Measurements from ENCODE around the gene LCN10.
"Not testable (repeated sequence)": the region's sequence is repeated elsewhere in the genome, so short reads cannot be mapped to it uniquely, and the experiment has no call there.

Gene LCN10

DNA sequence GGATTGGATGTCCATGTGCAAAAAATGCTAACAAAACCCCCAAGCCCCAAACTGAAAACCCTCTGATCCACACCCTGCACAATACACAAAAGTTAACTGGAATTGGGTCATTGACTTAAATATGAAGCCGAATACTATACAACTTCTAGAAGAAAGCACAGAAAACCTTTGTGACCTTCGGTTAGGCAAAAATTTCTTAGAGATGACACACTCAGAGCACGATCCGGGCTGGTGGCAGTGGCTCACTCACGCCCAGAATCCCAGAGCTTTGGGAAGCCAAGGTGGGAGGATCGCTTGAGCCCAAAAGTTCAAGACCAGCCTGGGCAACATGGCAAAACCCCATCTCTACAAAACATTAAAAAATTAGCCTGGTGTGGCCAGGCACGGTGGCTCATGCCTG is 32.2 kb downstream of the LCN10 start:
- no peaks in the 10 kb centered on the region for H3K27me3 ChIP-seq (ENCODE audit: insufficient read depth, low read depth, severe bottlenecking)
- no peaks in the 10 kb centered on the region for H3K9me3 ChIP-seq (ENCODE audit: severe bottlenecking)
- no peak for DNase-seq
- H3K27ac ChIP-seq = no peak overlapping the region
- TF ChIP-seq, protein P1, sequence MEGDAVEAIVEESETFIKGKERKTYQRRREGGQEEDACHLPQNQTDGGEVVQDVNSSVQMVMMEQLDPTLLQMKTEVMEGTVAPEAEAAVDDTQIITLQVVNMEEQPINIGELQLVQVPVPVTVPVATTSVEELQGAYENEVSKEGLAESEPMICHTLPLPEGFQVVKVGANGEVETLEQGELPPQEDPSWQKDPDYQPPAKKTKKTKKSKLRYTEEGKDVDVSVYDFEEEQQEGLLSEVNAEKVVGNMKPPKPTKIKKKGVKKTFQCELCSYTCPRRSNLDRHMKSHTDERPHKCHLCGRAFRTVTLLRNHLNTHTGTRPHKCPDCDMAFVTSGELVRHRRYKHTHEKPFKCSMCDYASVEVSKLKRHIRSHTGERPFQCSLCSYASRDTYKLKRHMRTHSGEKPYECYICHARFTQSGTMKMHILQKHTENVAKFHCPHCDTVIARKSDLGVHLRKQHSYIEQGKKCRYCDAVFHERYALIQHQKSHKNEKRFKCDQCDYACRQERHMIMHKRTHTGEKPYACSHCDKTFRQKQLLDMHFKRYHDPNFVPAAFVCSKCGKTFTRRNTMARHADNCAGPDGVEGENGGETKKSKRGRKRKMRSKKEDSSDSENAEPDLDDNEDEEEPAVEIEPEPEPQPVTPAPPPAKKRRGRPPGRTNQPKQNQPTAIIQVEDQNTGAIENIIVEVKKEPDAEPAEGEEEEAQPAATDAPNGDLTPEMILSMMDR (IDR thresholded peaks at IDR 0.05; ENCODE audit: low read depth, low read length) = no peak
- H3K36me3 ChIP-seq = peaks cover 14% of the 10 kb centered on the region
- H3K4me3 ChIP-seq (ENCODE audit: low read depth, low read length) = no peak overlapping the region

DNA sequence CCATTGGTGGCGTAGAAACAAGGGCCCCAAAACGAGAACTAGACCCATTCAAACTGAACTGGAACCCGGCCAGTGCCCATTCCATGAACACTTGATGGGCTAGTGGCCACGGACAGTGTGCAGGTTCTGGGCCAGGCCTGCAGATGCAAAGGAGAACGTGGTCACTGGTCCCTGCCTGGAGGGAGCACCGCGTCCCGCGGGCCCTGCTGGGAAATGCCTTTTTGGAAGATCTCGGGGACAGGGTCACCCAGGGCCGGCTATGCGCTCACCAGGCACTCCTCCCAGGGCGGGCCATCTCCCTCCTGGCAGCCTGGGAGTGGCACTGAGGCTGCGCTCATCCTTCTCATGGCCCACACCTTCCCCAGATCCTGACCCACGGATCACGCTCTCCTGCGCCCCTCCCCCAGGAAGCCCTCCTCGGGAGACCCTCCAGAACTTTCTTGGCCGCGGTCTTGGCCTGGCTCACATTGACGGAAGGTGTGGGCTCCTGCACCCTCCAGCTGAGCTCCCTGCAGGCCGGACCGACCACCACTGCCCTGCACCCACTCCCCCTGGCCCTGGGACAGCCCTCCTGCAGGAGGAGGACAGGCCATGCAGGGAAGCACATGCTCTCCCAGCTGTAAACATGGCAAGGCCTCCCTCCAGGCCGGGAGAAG is 33.2 kb downstream of the LCN10 start:
- H3K9me3 ChIP-seq (ENCODE audit: severe bottlenecking) = no peaks in the 10 kb centered on the region
- H3K27ac ChIP-seq = no peak overlapping the region
- H3K4me3 ChIP-seq (ENCODE audit: low read depth, low read length) = no peak overlapping the region
- H3K27me3 ChIP-seq (ENCODE audit: insufficient read depth, low read depth, severe bottlenecking) = no peaks in the 10 kb centered on the region
- no peak for DNase-seq
- TF ChIP-seq, protein P1 (IDR thresholded peaks at IDR 0.05; ENCODE audit: low read depth, low read length) = no peak
- H3K36me3 ChIP-seq = peaks cover 9% of the 10 kb centered on the region

DNA sequence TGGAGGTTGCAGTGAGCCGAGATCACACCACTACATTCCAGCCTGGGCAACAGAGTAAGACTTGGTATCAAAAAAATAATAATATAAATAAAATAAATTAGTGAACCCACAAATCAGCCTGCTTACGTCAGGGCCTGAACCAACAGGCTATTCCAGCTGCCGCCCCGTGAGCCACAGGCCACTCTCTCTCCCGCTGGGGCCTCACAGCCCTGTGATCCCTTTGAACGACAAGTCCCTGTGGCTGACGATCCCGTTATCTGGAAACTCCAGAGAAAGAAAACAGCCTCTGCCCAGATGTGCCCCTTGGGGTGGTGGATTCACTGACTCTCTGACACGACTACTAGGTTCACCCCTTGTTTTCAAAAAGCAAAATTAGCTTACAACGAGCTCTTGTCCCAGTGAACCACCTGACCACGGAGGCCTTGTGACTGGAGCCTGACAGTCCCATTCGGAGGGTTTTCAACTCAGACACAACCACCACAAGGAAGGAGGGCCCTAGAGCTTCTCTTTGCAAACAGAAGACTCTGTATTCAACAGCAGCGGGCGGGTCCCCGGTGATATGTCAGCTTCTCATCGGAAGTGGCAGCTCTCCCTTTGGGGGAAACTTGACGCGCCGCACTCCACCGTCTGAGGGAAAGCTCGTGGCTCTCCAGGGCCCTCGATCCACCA is 34.8 kb downstream of the LCN10 start:
- DNase-seq = no peak
- TF ChIP-seq, protein P1 (IDR thresholded peaks at IDR 0.05; ENCODE audit: low read depth, low read length) = no peak
- H3K9me3 ChIP-seq (ENCODE audit: severe bottlenecking) = no peaks in the 10 kb centered on the region
- H3K4me3 ChIP-seq (ENCODE audit: low read depth, low read length) = no peak overlapping the region
- no peak overlapping the region for H3K27ac ChIP-seq
- no peaks in the 10 kb centered on the region for H3K27me3 ChIP-seq (ENCODE audit: insufficient read depth, low read depth, severe bottlenecking)
- no peaks in the 10 kb centered on the region for H3K36me3 ChIP-seq

DNA sequence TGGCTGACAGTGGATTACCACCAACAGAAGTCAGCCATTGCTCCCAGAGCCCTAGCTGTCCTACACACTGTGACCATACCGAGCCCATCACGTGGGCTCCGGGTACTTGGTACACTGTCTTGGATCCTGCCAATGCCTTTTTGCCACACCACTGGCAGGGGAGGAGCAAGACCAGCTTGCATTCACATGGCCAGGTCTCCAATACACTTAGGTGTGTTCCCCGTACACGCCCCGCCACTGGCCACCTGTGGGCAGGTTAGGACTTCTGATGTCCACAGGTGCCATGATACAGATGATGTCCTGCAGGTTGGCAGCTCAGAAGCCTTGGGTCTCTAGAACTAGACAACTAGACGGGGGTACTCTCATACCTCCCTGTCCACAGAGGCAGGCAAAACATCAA is 35.7 kb downstream of the LCN10 start:
- H3K27me3 ChIP-seq (ENCODE audit: insufficient read depth, low read depth, severe bottlenecking) = no peaks in the 10 kb centered on the region
- TF ChIP-seq, protein P1 (IDR thresholded peaks at IDR 0.05; ENCODE audit: low read depth, low read length) = no peak

DNA sequence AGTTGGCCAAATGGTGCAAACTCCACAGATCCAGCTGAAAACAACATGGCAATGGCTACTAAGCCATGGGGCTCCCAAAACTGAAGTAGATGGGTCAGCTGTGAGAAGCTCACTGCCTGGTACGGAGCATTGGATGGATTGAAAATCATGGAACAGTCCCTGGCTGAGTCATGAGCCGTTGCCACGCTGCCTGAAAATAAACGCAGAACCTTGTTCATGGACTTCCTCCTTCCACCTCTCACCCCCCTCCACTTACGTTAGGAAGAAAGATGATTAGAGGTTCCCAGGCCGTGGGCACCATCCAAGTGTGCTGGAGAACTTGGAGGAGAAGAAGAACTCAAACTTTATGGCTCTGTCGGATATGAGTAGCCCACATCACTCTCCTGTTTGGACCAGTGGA is 37.2 kb downstream of the LCN10 start:
- no peak overlapping the region for H3K27ac ChIP-seq
- no peak overlapping the region for H3K4me3 ChIP-seq (ENCODE audit: low read depth, low read length)
- H3K36me3 ChIP-seq = no peaks in the 10 kb centered on the region
- no peaks in the 10 kb centered on the region for H3K27me3 ChIP-seq (ENCODE audit: insufficient read depth, low read depth, severe bottlenecking)
- TF ChIP-seq, protein P1 (IDR thresholded peaks at IDR 0.05; ENCODE audit: low read depth, low read length) = no peak
- H3K9me3 ChIP-seq (ENCODE audit: severe bottlenecking) = no peaks in the 10 kb centered on the region
- DNase-seq = no peak

More for the DNA sequence above, 35.7 kb downstream of the LCN10 start:
- no peak for DNase-seq
- no peaks in the 10 kb centered on the region for H3K9me3 ChIP-seq (ENCODE audit: severe bottlenecking)
- H3K27ac ChIP-seq = no peak overlapping the region
- no peak overlapping the region for H3K4me3 ChIP-seq (ENCODE audit: low read depth, low read length)
- H3K36me3 ChIP-seq = no peaks in the 10 kb centered on the region

DNA sequence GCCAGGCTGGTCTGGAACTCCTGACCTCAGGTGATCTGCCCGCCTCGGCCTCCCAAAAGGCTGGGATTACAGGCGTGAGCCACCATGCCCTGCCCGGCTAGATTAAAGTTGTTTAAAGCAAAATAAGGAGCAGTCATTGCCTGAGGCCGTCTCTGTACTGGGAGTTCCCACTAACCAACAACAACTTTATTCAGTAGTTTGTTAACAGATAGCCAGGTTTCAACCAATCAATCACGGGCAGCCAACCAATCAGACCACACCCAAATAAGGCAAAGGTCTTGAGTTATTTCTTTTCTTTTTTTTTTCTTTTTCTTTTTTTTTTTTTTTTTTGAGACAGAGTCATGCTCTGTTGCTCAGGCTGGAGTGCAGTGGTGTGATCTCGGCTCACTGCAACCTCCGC is 38.0 kb downstream of the LCN10 start:
- H3K27ac ChIP-seq; H3K36me3 ChIP-seq; DNase-seq; H3K9me3 ChIP-seq (ENCODE audit: severe bottlenecking); H3K4me3 ChIP-seq (ENCODE audit: low read depth, low read length); H3K27me3 ChIP-seq (ENCODE audit: insufficient read depth, low read depth, severe bottlenecking): not testable (repeated sequence)
